Testis (tissue), 3 donors: ENCODE data around the gene INSR. TPM values are rescaled to one million over a fixed set of nuclear protein-coding genes. Genes with fewer than 3 reads are reported as not detected.

Source experiments
- DNase-seq: peaks from one replicate; pipeline ENCODE4 v3.0.0-alpha.2; 2019
- H3K27ac ChIP-seq, 2 donors: fragments of 200-600 bp; sonication (generic); one replicate each; pipeline ENCODE4 v1.5.1; 2019
- H3K27me3 ChIP-seq: fragments of 200-600 bp; sonication (generic); one replicate; pipeline ENCODE4 v1.5.1; 2019
- H3K36me3 ChIP-seq: fragments of 200-600 bp; sonication (generic); one replicate; pipeline ENCODE4 v1.5.1; 2017; ENCODE audit warnings: low read depth; ENCODE audit errors: missing control alignments
- H3K4me1 ChIP-seq: fragments of 200-600 bp; sonication (generic); one replicate; pipeline ENCODE4 v1.5.1; 2019
- H3K4me3 ChIP-seq, 2 donors: fragments of 200-600 bp; sonication (generic); one replicate each; pipeline ENCODE4 v1.5.1; 2017 to 2019
- H3K9me3 ChIP-seq: fragments of 200-600 bp; sonication (generic); one replicate; pipeline ENCODE4 v1.5.1; 2017
- POLR2A ChIP-seq: fragments of 450-650 bp; IDR thresholded peaks from one replicate; pipeline ENCODE4 v1.6.1; 2017; ENCODE audit warnings: antibody characterized with exemption, mild to moderate bottlenecking, moderate library complexity
- WGBS, 2 donors: methylation state at CpG; one replicate each; pipeline ENCODE4 v1.1.5; 2018; 5-methylcytosine and 5-hydroxymethylcytosine counted together
- intact Hi-C: fragments of 100-400 bp; cut with DNase I; formaldehyde crosslinking; loops from one replicate; pipeline ENCODE4 v1.15.1; 2023; ENCODE audit warnings: low total_unique reads
- polyA plus RNA-seq: library from polyadenylated mRNA; stranded (reverse); fragments of 350-450 nt; fragmentation: Illumina TruSeq; extraction: RNeasy Lipid Tissue Mini Kit (QIAGEN cat#74804); gene quantifications from one replicate; pipeline ENCODE4 v1.2.3, GENCODE V29; 2014; ENCODE audit warnings: low read depth, low replicate concordance; ENCODE audit not compliant: insufficient read depth
- total RNA-seq, 2 donors: library from RNA; depleted of rRNA; stranded (reverse); fragments of >200 nt; gene quantifications; one replicate each; pipeline ENCODE4 v1.2.3, GENCODE V29; 2016
- TF ChIP-seq, protein P1 (sequence below), 3 experiments: fragments of 450-650 bp in 2 of 3; fragments of 200-600 bp in 1 of 3; sonication (generic) in 1 of 3; IDR thresholded peaks; one replicate each; pipeline ENCODE4 v1.5.1; 2016 to 2019; ENCODE audit warnings: antibody characterized with exemption in 3 of 3, mild to moderate bottlenecking in 2 of 3, moderate library complexity in 1 of 3

INSR gene
- total and polyA plus RNA-seq, 3 donors from 2014 or later = 9.3 to 96.5 (median 85.1) TPM

DNA sequence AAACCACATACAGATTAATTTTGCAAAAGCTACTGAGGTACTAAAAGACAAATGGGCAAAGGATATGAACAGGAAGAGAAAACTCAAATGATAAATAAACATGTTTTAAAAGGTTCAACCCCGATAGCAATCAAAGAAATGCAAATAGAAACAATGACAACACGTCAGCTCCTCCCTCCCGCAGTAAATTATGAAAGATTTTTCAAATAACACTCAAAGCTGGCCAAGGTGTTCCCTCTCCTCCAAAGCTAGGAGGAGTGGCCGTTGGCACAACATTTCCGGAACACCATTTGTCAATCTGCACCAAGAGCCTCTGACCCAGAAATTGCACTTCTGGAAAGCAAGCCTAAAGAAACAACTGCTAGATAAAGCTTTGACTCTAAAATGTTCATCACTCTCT is 28.3 kb downstream of the INSR start:
- Histone ChIP-seq H3K27ac (peak overlapping the region in 1 of 2 donors; percentile 12), H3K4me1 (peaks cover 29% of the 10 kb centered on the region), H3K36me3 (no peaks in the 10 kb centered on the region), H3K4me3 (no peak overlapping the region), H3K27me3 (no peaks in the 10 kb centered on the region), H3K9me3 (no peaks in the 10 kb centered on the region)
- intact Hi-C loops = no loop called here
- 27 to 30% methylated on average over 5 of the region's 5 CpGs for WGBS, 2 donors
- TF ChIP-seq, protein P1, sequence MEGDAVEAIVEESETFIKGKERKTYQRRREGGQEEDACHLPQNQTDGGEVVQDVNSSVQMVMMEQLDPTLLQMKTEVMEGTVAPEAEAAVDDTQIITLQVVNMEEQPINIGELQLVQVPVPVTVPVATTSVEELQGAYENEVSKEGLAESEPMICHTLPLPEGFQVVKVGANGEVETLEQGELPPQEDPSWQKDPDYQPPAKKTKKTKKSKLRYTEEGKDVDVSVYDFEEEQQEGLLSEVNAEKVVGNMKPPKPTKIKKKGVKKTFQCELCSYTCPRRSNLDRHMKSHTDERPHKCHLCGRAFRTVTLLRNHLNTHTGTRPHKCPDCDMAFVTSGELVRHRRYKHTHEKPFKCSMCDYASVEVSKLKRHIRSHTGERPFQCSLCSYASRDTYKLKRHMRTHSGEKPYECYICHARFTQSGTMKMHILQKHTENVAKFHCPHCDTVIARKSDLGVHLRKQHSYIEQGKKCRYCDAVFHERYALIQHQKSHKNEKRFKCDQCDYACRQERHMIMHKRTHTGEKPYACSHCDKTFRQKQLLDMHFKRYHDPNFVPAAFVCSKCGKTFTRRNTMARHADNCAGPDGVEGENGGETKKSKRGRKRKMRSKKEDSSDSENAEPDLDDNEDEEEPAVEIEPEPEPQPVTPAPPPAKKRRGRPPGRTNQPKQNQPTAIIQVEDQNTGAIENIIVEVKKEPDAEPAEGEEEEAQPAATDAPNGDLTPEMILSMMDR (IDR thresholded peaks at IDR 0.05) = no peak
- DNase-seq = no peak

DNA sequence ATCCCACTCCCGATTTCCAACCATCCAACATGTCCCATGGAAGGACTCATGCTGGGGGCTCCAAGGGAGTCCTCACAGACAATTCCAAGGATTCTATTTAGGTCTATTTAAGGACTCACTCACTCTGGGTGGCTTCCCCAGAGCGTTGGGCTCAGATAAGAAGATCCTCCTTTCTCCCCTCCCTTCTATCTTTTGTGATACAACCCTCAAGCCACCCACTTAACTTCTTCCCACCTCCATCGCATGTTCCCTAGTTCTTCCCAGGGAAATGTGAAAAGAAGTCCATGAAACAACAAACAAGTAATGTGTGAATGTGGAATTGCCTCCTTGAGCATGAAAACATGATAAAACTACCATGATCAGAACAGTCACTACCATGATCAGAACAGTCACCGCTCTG is 29.4 kb downstream of the INSR start:
- no peak for DNase-seq
- 84 to 91% methylated on average over 4 of the region's 4 CpGs for WGBS, 2 donors
- peaks cover 37% of the 10 kb centered on the region for H3K4me1 ChIP-seq
- intact Hi-C loops = no loop called here
- TF ChIP-seq, protein P1 (IDR thresholded peaks at IDR 0.05) = no peak
- TF ChIP-seq POLR2A = no peak
- H3K9me3 ChIP-seq = no peaks in the 10 kb centered on the region
- no peaks in the 10 kb centered on the region for H3K36me3 ChIP-seq
- no peak overlapping the region for H3K4me3 ChIP-seq
- no peaks in the 10 kb centered on the region for H3K27me3 ChIP-seq
- no peak overlapping the region for H3K27ac ChIP-seq

DNA sequence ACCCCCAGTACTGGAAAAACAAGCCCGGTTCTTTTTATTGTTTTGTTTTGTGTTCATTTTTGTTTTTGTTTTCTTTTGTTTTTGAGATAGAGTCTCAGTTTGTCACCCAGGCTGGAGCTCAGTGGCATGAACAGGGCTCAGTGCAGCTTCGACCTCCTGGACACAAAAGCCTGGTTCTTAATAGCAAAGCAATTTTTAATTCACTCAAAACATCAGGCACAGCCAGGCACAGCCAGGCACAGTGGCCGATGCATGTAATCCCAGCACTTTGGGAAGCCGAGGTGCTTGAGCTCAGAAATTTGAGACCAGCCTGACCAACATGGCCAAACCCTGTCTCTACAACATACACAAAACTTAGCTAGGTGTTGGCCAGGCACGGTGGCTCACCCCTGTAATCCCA is 30.7 kb downstream of the INSR start:
- TF ChIP-seq, protein P1 (IDR thresholded peaks at IDR 0.05) = no peak
- no peak for TF ChIP-seq POLR2A
- H3K4me3 ChIP-seq = no peak overlapping the region
- H3K9me3 ChIP-seq = no peaks in the 10 kb centered on the region
- H3K4me1 ChIP-seq = peaks cover 37% of the 10 kb centered on the region
- peak overlapping the region in 1 of 2 donors; percentile 55 for H3K27ac ChIP-seq
- H3K36me3 ChIP-seq = no peaks in the 10 kb centered on the region
- 53 to 62% methylated on average over 5 of the region's 5 CpGs for WGBS, 2 donors
- DNase-seq = no peak
- intact Hi-C loops = no loop called here
- no peaks in the 10 kb centered on the region for H3K27me3 ChIP-seq

DNA sequence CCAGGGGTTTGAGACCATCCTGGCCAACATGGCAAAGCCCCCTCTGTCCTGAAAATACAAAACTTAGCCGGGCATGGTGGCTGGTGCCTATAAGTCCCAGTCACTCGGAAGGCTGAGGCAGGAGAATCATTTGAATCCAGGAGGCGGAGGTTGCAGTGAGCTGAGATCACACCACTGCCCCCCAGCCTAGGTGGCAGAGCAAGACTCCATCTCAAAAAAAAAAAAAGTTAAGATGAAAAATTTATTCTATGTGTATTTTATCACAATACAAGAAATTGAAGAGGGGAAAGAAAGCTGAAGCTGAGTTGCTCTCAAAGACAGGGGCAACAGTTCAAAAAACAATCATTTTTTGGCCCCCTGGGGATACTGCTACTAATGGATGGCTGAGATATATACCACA is 31.1 kb downstream of the INSR start:
- Histone ChIP-seq H3K4me1 (peaks cover 34% of the 10 kb centered on the region), H3K9me3 (no peaks in the 10 kb centered on the region), H3K27me3 (no peaks in the 10 kb centered on the region), H3K4me3 (no peak overlapping the region), H3K36me3 (no peaks in the 10 kb centered on the region), H3K27ac (peak overlapping the region; percentile 45 to 55)
- no peak for TF ChIP-seq POLR2A
- TF ChIP-seq, protein P1 (IDR thresholded peaks at IDR 0.05) = no peak
- no peak for DNase-seq
- WGBS, 2 donors = 86 to 89% methylated on average over 2 to 3 of the region's 3 CpGs
- intact Hi-C loops = no loop called here

DNA sequence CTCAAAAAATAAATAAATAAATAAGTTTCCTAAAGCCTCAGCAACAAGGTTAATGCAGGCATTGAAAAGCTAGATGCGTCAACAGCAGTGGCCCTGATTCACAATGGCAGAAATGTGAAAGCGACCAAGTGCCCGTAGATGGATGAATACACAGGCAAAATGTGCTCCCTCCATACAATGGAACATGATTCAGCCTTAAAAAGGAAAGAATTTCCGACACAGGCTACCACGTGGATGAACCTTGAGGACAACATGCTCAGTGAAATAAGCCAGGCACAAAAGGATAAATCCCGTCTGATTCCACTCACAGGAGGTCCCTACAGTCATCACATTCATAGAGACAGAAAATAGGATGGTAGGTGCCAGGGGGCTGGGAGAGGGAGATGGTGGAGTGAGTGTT is 31.7 kb downstream of the INSR start:
- Histone ChIP-seq H3K36me3 (no peaks in the 10 kb centered on the region), H3K4me3 (no peak overlapping the region), H3K9me3 (no peaks in the 10 kb centered on the region), H3K27me3 (no peaks in the 10 kb centered on the region), H3K27ac (peak overlapping the region; percentile 45 to 55), H3K4me1 (peaks cover 35% of the 10 kb centered on the region)
- intact Hi-C loops = no loop called here
- WGBS, 2 donors = 68 to 73% methylated on average over 6 of the region's 6 CpGs
- DNase-seq = no peak
- TF ChIP-seq POLR2A = no peak
- TF ChIP-seq, protein P1 (IDR thresholded peaks at IDR 0.05) = no peak
